Thoracic aorta (tissue), 2 donors: ENCODE data around the gene UBE2B. TPM values are rescaled to one million over a fixed set of nuclear protein-coding genes. Genes with fewer than 3 reads are reported as not detected.
A peak's percentile ranks its signal among the peaks of the same experiment; 100 is the strongest.
"Not testable (repeated sequence)": the region's sequence is repeated elsewhere in the genome, so short reads cannot be mapped to it uniquely, and the experiment has no call there.

Experiments used
- ATAC-seq: fragments of 150-250 bp; one replicate; pipeline ENCODE4 v1.8.0; 2017; ENCODE audit warnings: low read depth; ENCODE audit not compliant: insufficient number of reproducible peaks, low FRiP score
- DNase-seq: peaks from one replicate; pipeline ENCODE4 v3.0.0-alpha.2; 2020; ENCODE audit warnings: low spot score
- H3K27ac ChIP-seq, 2 donors: fragments of 200-600 bp; sonication (generic); 1 replicate in 1 of 2; 2 replicates in 1 of 2; pipeline ENCODE4 v1.5.1; 2016; ENCODE audit warnings: mild to moderate bottlenecking in 2 of 2, moderate library complexity in 2 of 2
- H3K27me3 ChIP-seq: fragments of 200-600 bp; sonication (generic); replicated peaks from 2 replicates; pipeline ENCODE4 v1.6.0; 2016; ENCODE audit warnings: mild to moderate bottlenecking; ENCODE audit not compliant: insufficient read depth
- H3K36me3 ChIP-seq: fragments of 200-600 bp; sonication (generic); one replicate; pipeline ENCODE4 v1.5.1; 2016
- H3K4me1 ChIP-seq, 2 donors: fragments of 200-600 bp; sonication (generic); 1 replicate in 1 of 2; 2 replicates in 1 of 2; pipeline versions ENCODE4 v1.5.1 to v1.6.0; 2016; ENCODE audit warnings: low read depth in 2 of 2, mild to moderate bottlenecking in 1 of 2; ENCODE audit not compliant: control insufficient read depth in 1 of 2
- H3K4me3 ChIP-seq: fragments of 200-600 bp; sonication (generic); 2 replicates; pipeline ENCODE4 v1.5.1; 2016; ENCODE audit warnings: mild to moderate bottlenecking
- H3K9me3 ChIP-seq: fragments of 200-600 bp; sonication (generic); 2 replicates; pipeline ENCODE4 v1.5.1; 2016
- total RNA-seq, 2 donors: library from RNA; depleted of rRNA; stranded (reverse); fragments of >200 nt; gene quantifications; one replicate each; pipeline versions ENCODE4 v1.1.0 to v1.2.3, GENCODE V29; 2016
- TF ChIP-seq, protein P1 (sequence below): fragments of 200-600 bp; sonication (generic); IDR thresholded peaks from one replicate; pipeline ENCODE4 v1.5.1; 2019; ENCODE audit warnings: antibody characterized with exemption

The UBE2B gene
- total RNA-seq, 2 donors from 2014 or later, result 21.1 to 82.1 TPM

DNA sequence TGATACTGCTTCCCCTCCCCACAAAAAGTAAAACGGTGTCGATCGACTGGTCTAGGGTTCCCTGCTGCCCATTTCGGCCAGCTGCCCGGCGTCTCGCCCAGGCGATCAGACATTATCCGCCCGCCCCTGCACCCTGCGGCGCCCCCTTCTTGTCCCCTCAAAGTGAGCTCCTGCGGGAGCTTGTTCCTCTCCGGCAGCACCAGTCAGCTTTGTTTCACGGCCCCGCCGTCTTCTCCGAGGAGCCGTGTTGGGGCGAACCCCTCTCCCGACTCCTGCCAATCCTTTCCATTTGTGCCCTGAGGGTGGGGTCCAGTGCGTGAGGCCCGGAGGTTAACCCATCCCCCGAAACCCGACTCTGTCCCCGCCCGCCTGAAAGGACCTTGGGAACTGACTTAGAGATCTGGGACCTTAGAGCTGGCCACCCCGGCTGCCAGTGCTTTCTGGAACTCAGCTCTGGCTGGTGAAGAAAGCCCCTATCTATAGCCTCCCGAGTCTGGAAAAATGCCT, 518 bp downstream of the UBE2B start:
- DNase-seq, result no peak
- ATAC-seq, result no peak
- Histone ChIP-seq H3K27me3 (no peaks in the 10 kb centered on the region), H3K4me1 (peaks cover 17 to 38% of the 10 kb centered on the region in 2 donors), H3K36me3 (no peaks in the 10 kb centered on the region), H3K9me3 (no peaks in the 10 kb centered on the region), H3K27ac (peak overlapping the region; percentile 98 to 99), H3K4me3 (peak overlapping the region; percentile 96)
- TF ChIP-seq, protein P1, sequence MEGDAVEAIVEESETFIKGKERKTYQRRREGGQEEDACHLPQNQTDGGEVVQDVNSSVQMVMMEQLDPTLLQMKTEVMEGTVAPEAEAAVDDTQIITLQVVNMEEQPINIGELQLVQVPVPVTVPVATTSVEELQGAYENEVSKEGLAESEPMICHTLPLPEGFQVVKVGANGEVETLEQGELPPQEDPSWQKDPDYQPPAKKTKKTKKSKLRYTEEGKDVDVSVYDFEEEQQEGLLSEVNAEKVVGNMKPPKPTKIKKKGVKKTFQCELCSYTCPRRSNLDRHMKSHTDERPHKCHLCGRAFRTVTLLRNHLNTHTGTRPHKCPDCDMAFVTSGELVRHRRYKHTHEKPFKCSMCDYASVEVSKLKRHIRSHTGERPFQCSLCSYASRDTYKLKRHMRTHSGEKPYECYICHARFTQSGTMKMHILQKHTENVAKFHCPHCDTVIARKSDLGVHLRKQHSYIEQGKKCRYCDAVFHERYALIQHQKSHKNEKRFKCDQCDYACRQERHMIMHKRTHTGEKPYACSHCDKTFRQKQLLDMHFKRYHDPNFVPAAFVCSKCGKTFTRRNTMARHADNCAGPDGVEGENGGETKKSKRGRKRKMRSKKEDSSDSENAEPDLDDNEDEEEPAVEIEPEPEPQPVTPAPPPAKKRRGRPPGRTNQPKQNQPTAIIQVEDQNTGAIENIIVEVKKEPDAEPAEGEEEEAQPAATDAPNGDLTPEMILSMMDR, result no peak

DNA sequence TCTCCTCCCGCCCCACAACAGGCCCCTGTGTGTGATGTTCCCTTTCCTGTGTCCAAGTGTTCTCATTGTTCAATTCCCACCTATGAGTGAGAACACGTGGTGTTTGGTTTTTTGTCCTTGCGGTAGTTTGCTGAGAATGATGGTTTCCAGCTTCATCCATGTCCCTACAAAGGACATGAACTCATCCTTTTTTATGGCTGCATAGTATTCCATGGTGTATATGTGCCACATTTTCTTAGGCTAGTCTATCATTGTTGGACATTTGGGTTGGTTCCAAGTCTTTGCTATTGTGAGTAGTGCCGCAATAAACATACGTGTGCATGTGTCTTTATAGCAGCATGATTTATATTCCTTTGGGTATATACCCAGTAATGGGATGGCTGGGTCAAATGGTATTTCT, 2.3 kb downstream of the UBE2B start:
- DNase-seq, H3K9me3 ChIP-seq, H3K27ac ChIP-seq, H3K36me3 ChIP-seq, H3K27me3 ChIP-seq, ATAC-seq: not testable (repeated sequence)
- peak overlapping the region; percentile 96 for H3K4me3 ChIP-seq
- peaks cover 17 to 33% of the 10 kb centered on the region in 2 donors for H3K4me1 ChIP-seq

DNA sequence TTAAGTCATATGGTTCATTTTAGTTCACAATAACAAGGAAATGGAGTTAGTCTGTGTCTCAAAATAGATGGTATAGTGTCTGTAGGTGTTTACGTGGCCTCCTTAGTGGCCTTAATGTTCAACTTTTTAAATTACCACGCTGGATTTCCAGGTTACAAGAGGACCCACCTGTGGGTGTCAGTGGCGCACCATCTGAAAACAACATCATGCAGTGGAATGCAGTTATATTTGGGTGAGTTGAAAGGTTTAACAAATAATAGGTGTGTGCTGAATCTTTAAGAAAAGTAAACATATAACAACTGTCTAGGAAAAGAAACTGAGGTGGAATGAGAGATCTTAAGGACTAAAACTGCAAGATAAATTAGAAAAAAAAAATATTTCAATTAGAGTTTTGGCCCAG, 2.9 kb downstream of the UBE2B start:
- no peak for ATAC-seq
- TF ChIP-seq, protein P1, result no peak

DNA sequence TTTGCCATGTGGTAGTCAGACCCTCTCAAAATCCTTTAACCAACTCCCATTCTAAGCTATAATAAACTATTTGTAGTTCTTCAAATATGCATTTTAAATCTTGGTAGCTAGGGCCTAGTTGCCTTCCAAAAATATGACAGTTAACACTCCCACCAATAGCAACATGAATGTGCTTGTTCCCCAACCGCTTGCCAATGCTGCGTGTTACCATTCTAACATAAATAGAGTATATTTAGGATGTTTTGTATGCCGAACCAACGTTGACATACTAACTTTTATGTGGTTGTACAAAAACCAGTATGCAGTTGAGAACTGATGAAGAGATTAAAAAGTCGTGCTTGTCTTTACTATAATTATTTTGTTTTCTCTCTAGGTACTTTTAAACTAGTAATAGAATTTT, 9.0 kb downstream of the UBE2B start:
- no peak overlapping the region for H3K4me3 ChIP-seq
- no peaks in the 10 kb centered on the region for H3K9me3 ChIP-seq
- TF ChIP-seq, protein P1, result no peak
- H3K27ac ChIP-seq, result no peak overlapping the region
- peaks cover 0 to 7% of the 10 kb centered on the region in 2 donors for H3K4me1 ChIP-seq
- no peaks in the 10 kb centered on the region for H3K27me3 ChIP-seq
- ATAC-seq (no peak), DNase-seq (no peak)
- H3K36me3 ChIP-seq, result peaks cover 33% of the 10 kb centered on the region

More for the DNA sequence above, 2.9 kb downstream of the UBE2B start:
- no peak overlapping the region for H3K4me3 ChIP-seq
- no peaks in the 10 kb centered on the region for H3K27me3 ChIP-seq
- no peak overlapping the region for H3K27ac ChIP-seq
- peaks cover 5% of the 10 kb centered on the region for H3K36me3 ChIP-seq
- peaks cover 17 to 33% of the 10 kb centered on the region in 2 donors for H3K4me1 ChIP-seq
- DNase-seq, result no peak
- no peaks in the 10 kb centered on the region for H3K9me3 ChIP-seq

DNA sequence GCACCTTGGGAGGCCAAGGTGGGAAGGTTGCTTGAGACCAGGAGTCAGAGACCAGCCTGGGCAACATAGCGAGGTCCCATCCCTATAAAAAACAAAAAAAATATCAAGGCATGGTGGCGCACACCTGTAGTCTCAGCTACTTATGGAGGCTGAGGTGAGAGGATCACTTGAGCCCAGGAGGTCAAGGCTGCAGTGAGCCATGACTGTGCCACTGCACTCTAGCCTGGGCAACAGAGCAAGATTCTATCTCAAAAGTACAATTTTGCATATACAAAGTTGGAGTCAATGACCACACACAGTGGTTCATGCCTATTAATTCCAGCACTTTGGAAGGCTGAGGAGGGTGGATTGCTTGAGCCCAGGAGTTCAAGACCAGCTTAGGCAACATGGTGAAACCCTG, 10.8 kb downstream of the UBE2B start:
- H3K27me3 ChIP-seq, H3K9me3 ChIP-seq, H3K4me1 ChIP-seq, H3K4me3 ChIP-seq, ATAC-seq, DNase-seq, H3K27ac ChIP-seq: not testable (repeated sequence)
- H3K36me3 ChIP-seq, result peaks cover 37% of the 10 kb centered on the region

DNA sequence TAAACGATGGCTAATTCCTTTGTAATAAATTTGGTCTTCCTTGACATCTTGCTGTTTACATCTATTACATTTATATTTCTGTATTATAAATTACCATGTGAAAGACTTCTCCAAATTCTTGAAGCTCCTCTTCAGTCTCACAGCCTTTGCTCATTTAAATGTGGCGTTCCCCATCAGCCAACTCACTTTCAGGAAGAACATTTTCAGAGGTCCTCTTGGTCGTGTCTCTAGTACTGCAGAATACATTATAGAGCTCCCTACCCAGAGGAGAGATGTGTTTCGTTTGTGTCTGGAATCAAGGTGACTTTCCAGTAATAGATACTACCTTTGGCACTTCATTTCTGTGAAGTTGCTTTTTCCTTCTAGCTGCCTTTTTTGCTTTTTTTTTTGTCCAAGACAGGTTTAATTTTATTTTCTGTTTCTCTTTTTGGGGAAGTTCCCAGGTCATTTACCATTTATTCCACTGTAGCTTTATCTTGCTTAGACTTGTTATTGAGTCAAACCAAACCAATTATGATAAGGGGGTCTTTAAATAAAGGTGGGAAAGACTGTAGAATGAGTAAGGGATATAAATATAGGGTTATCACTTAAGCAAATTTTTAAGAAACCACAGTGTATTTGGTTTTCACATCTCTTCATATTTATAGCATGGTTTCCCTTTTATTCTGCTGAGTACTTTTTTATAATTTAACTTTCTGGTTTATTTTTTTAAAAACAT, 12.8 kb downstream of the UBE2B start:
- Histone ChIP-seq H3K4me1 (no peaks in the 10 kb centered on the region), H3K9me3 (no peaks in the 10 kb centered on the region), H3K4me3 (no peak overlapping the region), H3K27me3 (no peaks in the 10 kb centered on the region), H3K27ac (no peak overlapping the region), H3K36me3 (peaks cover 46% of the 10 kb centered on the region)
- no peak for DNase-seq
- ATAC-seq, result no peak
- TF ChIP-seq, protein P1, result no peak
